Measurements from ENCODE around the gene RASA3.
"Not testable (repeated sequence)": the region's sequence is repeated elsewhere in the genome, so short reads cannot be mapped to it uniquely, and the experiment has no call there.

The RASA3 gene

DNA sequence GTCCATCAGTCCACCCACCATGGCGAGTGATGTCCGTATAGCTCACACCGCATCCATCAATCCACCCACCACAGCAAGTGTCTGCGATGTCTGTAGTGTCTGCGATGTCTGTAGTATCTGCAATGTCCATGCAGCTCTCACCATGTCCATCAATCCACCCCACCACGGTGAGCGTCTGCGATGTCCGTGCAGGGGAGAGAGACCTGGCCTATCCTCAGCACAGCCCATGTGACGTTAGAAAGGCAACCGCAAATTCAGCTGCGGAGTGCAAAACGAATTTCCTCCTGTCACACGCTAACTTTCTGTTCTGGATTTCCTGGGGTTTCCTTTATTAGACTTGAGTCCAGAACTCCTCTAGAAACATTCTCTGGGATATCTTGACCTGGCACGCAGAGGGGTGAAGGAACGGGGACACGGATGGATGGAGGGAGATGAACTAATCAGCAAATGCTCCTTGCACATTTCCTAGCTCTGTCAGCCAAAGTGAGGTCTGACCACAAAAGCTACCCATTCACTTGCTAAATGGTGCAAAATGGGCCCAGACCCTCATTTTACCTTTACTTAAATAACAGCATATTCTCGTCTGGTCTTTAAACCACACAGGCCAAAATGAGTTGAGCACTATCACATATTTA is 18.3 kb downstream of the RASA3 start:
- TF ChIP-seq ZNF274 (IDR thresholded peaks at IDR 0.05; ENCODE audit: low read depth, low read length), result no peak
- no peak for TF ChIP-seq YY1 (IDR thresholded peaks at IDR 0.05; ENCODE audit: insufficient read depth, insufficient read length)
- TF ChIP-seq SUZ12 (IDR thresholded peaks at IDR 0.05; ENCODE audit: extremely low read depth, insufficient read depth, insufficient read length), result no peak
- Histone ChIP-seq H3K9me3 (ENCODE audit: insufficient read depth, low read length) (peaks cover 3% of the 10 kb centered on the region; the same call in 1 of the 2 replicates), H3K4me1 (ENCODE audit: insufficient read depth, insufficient read length) (peaks cover 36% of the 10 kb centered on the region), H3K36me3 (ENCODE audit: insufficient read depth, insufficient read length, low read length) (peaks cover 14% of the 10 kb centered on the region), H3K27me3 (ENCODE audit: insufficient read depth, insufficient read length) (no peaks in the 10 kb centered on the region), H3K4me3 (ENCODE audit: insufficient read length, low read depth) (no peak overlapping the region), H3K9ac (ENCODE audit: insufficient read length, low read depth) (no peak overlapping the region)
- DNase-seq (ENCODE audit: low read depth, low spot score), result no peak

- not testable (repeated sequence) for H3K4me3 ChIP-seq (ENCODE audit: insufficient read length, low read depth); DNase-seq (ENCODE audit: low read depth, low spot score); H3K27me3 ChIP-seq (ENCODE audit: insufficient read depth, insufficient read length); H3K9me3 ChIP-seq (ENCODE audit: insufficient read depth, low read length)
- Histone ChIP-seq H3K36me3 (ENCODE audit: insufficient read depth, insufficient read length, low read length) (peaks cover 18% of the 10 kb centered on the region), H3K9ac (ENCODE audit: insufficient read length, low read depth) (peak overlapping the region; percentile 46), H3K4me1 (ENCODE audit: insufficient read depth, insufficient read length) (peaks cover 40% of the 10 kb centered on the region)
Observed at GRCh38 chr13:114113395-114113794, 19.0 kb downstream of the RASA3 start.

DNA sequence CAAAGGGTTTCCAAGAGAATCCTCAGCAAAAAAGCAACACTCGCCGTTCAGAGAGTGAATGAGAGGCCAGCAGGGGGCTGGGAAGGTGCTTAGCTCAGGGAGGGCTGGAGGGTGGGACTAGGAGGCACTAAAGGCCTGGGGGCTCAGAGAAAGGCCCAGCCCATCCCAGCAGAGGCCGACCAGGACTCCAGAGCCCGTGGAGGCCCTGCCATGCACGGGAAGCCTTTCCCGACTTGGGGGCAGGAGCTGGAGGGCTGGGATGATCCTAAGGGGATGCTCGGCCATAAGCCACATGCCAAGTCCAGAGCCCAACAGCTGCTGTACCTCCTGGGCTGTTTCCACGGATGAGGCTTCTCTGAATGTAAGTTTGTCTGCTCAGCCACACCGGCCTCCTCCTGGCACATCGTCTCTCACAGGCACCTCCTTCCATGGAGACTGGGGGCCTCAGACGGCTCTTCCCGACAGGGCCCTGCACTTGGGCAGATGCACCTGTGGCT is 19.5 kb downstream of the RASA3 start:
- no peak for TF ChIP-seq YY1 (IDR thresholded peaks at IDR 0.05; ENCODE audit: insufficient read depth, insufficient read length)
- TF ChIP-seq ZNF274 (IDR thresholded peaks at IDR 0.05; ENCODE audit: low read depth, low read length), result no peak
- TF ChIP-seq SUZ12 (IDR thresholded peaks at IDR 0.05; ENCODE audit: extremely low read depth, insufficient read depth, insufficient read length), result no peak
- no peaks in the 10 kb centered on the region for H3K27me3 ChIP-seq (ENCODE audit: insufficient read depth, insufficient read length)
- no peak overlapping the region for H3K4me3 ChIP-seq (ENCODE audit: insufficient read length, low read depth)
- peaks cover 3% of the 10 kb centered on the region; the same call in 1 of the 2 replicates for H3K9me3 ChIP-seq (ENCODE audit: insufficient read depth, low read length)
- H3K9ac ChIP-seq (ENCODE audit: insufficient read length, low read depth), result peak overlapping the region; percentile 52
- H3K36me3 ChIP-seq (ENCODE audit: insufficient read depth, insufficient read length, low read length), result peaks cover 19% of the 10 kb centered on the region
- DNase-seq (ENCODE audit: low read depth, low spot score), result no peak
- peaks cover 42% of the 10 kb centered on the region for H3K4me1 ChIP-seq (ENCODE audit: insufficient read depth, insufficient read length)

- H3K9ac ChIP-seq (ENCODE audit: insufficient read length, low read depth), result peak overlapping the region; percentile 52
- no peak for DNase-seq (ENCODE audit: low read depth, low spot score)
- TF ChIP-seq YY1 (IDR thresholded peaks at IDR 0.05; ENCODE audit: insufficient read depth, insufficient read length) (no peak), SUZ12 (IDR thresholded peaks at IDR 0.05; ENCODE audit: extremely low read depth, insufficient read depth, insufficient read length) (no peak), ZNF274 (IDR thresholded peaks at IDR 0.05; ENCODE audit: low read depth, low read length) (no peak)
- peaks cover 3% of the 10 kb centered on the region; the same call in 1 of the 2 replicates for H3K9me3 ChIP-seq (ENCODE audit: insufficient read depth, low read length)
- no peak overlapping the region for H3K4me3 ChIP-seq (ENCODE audit: insufficient read length, low read depth)
- peaks cover 16% of the 10 kb centered on the region for H3K36me3 ChIP-seq (ENCODE audit: insufficient read depth, insufficient read length, low read length)
- no peaks in the 10 kb centered on the region for H3K27me3 ChIP-seq (ENCODE audit: insufficient read depth, insufficient read length)
- H3K4me1 ChIP-seq (ENCODE audit: insufficient read depth, insufficient read length), result peaks cover 43% of the 10 kb centered on the region
Observed at GRCh38 chr13:114112231-114112825, 20.1 kb downstream of the RASA3 start.

DNA sequence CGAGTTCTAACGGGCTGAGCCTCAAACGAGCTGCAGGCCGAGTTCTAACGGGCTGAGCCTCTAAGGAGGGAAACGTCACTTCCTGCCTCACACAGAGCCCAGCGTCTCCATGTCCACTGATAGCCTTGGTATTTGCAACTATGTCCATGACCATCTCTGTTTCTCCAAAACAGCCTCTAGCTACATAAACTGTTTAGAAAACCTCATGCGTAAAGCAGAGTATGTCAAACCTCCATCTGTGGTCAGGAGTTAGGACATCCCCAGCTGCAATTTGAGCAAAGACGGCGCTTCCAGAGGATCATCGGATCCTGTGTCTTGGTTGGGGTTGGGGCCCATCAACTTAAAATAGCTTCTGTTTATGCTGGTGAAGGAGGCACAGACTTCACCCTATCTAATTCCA is 20.8 kb downstream of the RASA3 start:
- Histone ChIP-seq H3K27me3 (ENCODE audit: insufficient read depth, insufficient read length) (no peaks in the 10 kb centered on the region), H3K36me3 (ENCODE audit: insufficient read depth, insufficient read length, low read length) (peaks cover 16% of the 10 kb centered on the region), H3K4me1 (ENCODE audit: insufficient read depth, insufficient read length) (peaks cover 44% of the 10 kb centered on the region), H3K9ac (ENCODE audit: insufficient read length, low read depth) (no peak overlapping the region), H3K4me3 (ENCODE audit: insufficient read length, low read depth) (no peak overlapping the region), H3K9me3 (ENCODE audit: insufficient read depth, low read length) (no peaks in the 10 kb centered on the region)
- TF ChIP-seq SUZ12 (IDR thresholded peaks at IDR 0.05; ENCODE audit: extremely low read depth, insufficient read depth, insufficient read length) (no peak), ZNF274 (IDR thresholded peaks at IDR 0.05; ENCODE audit: low read depth, low read length) (no peak), YY1 (IDR thresholded peaks at IDR 0.05; ENCODE audit: insufficient read depth, insufficient read length) (no peak)
- DNase-seq (ENCODE audit: low read depth, low spot score), result no peak

DNA sequence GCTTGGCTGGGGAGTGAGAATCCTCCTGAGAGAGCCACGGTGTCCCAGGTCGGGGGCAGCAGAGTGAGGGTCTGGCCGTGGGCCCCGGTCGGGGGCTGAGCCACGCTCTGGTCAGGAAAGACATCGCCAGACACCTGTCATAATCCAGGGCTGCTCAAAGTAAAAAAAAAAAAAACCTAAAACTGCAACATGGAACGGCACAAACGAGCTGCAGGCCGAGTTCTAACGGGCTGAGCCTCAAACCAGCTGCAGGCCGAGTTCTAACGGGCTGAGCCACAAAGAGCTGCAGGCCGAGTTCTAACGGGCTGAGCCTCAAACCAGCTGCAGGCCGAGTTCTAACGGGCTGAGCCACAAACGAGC is 21.6 kb downstream of the RASA3 start:
- not testable (repeated sequence) for H3K27me3 ChIP-seq (ENCODE audit: insufficient read depth, insufficient read length); DNase-seq (ENCODE audit: low read depth, low spot score); H3K9me3 ChIP-seq (ENCODE audit: insufficient read depth, low read length); H3K4me3 ChIP-seq (ENCODE audit: insufficient read length, low read depth)
- Histone ChIP-seq H3K4me1 (ENCODE audit: insufficient read depth, insufficient read length) (peaks cover 42% of the 10 kb centered on the region), H3K9ac (ENCODE audit: insufficient read length, low read depth) (peak overlapping the region; percentile 43), H3K36me3 (ENCODE audit: insufficient read depth, insufficient read length, low read length) (peaks cover 16% of the 10 kb centered on the region)

DNA sequence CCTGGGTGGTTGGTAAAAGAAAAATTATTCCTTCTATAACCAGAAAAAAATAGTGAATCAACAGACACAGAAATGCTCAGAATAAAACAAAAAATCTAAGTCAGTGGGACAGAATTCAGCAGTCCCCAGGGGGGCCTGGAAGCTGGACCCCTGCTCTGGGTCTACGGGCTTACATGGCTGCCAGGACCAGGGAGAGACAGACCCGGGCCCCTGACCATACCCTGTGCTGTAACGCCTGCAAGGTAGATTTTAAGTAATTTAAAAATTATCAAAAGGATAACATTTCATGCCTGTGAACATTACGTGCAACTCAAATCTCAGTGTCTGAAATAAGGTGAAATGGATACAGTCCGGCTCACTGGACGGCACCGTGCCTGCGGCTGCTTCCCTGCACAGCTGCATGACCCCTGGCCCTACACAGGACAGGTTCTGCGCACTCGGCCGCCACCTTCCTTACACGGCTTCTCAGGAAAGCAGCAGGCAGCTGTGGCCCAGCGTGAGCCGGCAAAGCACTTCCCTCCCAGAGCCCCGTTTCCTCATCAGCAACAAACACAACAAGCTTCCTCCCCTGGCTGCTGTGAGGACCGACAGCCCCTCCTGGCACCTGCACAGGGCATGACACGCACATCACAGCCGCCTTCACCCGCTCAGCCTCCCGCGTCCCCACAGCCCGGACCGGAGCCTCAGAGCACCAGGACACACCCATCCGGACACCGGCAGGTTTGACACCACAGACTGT is 22.2 kb downstream of the RASA3 start:
- DNase-seq (ENCODE audit: low read depth, low spot score), result no peak
- Histone ChIP-seq H3K27me3 (ENCODE audit: insufficient read depth, insufficient read length) (no peaks in the 10 kb centered on the region), H3K9me3 (ENCODE audit: insufficient read depth, low read length) (no peaks in the 10 kb centered on the region), H3K4me3 (ENCODE audit: insufficient read length, low read depth) (no peak overlapping the region), H3K4me1 (ENCODE audit: insufficient read depth, insufficient read length) (peaks cover 41% of the 10 kb centered on the region), H3K9ac (ENCODE audit: insufficient read length, low read depth) (peak overlapping the region; percentile 43), H3K36me3 (ENCODE audit: insufficient read depth, insufficient read length, low read length) (peaks cover 15% of the 10 kb centered on the region)
- no peak for TF ChIP-seq SUZ12 (IDR thresholded peaks at IDR 0.05; ENCODE audit: extremely low read depth, insufficient read depth, insufficient read length)
- TF ChIP-seq ZNF274 (IDR thresholded peaks at IDR 0.05; ENCODE audit: low read depth, low read length), result no peak
- no peak for TF ChIP-seq YY1 (IDR thresholded peaks at IDR 0.05; ENCODE audit: insufficient read depth, insufficient read length)

All from NT2/D1 (cell line).